Stomach (tissue), 9 donors: ENCODE results near the gene NMNAT2. TPM values are rescaled to one million over a fixed set of nuclear protein-coding genes. Genes with fewer than 3 reads are reported as not detected.

Experiments used
- DNase-seq, 2 donors: peaks; one replicate each; pipeline versions ENCODE4 v3.0.0 to v3.0.0-alpha.2; 2013 to 2019
- H3K27ac ChIP-seq, 5 donors: fragments of 200-600 bp in 4 of 5; sonication (generic) in 4 of 5; one replicate each; pipeline ENCODE4 v1.5.1; 2013 to 2019; ENCODE audit warnings: mild to moderate bottlenecking in 1 of 5, moderate library complexity in 1 of 5
- H3K27me3 ChIP-seq, 3 donors: fragments of 200-600 bp; sonication (generic); one replicate each; pipeline ENCODE4 v1.5.1; 2017 to 2019; ENCODE audit warnings: mixed run types in 1 of 3
- H3K36me3 ChIP-seq, 4 donors: fragments of 200-600 bp; sonication (generic); 1 replicate in 3 of 4; 2 replicates in 1 of 4; pipeline ENCODE4 v1.5.1; 2016 to 2019
- H3K4me1 ChIP-seq, 4 donors: fragments of 200-600 bp; sonication (generic); one replicate each; pipeline ENCODE4 v1.5.1; 2016 to 2019
- H3K4me3 ChIP-seq, 4 donors: fragments of 200-600 bp; sonication (generic) in 3 of 4; one replicate each; pipeline ENCODE4 v1.5.1; 2016 to 2019; ENCODE audit warnings: mild to moderate bottlenecking in 1 of 4
- H3K9me3 ChIP-seq, 4 donors: fragments of 200-600 bp; sonication (generic); one replicate each; pipeline ENCODE4 v1.5.1; 2016 to 2019
- CTCF ChIP-seq, 7 experiments: fragments of 450-650 bp in 4 of 7; fragments of 200-600 bp in 3 of 7; sonication (generic) in 3 of 7; IDR thresholded peaks; one replicate each; pipeline ENCODE4 v1.5.1; 2016 to 2019; ENCODE audit warnings: antibody characterized with exemption in 7 of 7, control low read depth in 2 of 7, mild to moderate bottlenecking in 1 of 7
- EP300 ChIP-seq: sonication (generic); formaldehyde crosslinking; IDR thresholded peaks from one replicate; pipeline ENCODE4 v1.6.1; 2017; ENCODE audit warnings: antibody characterized with exemption
- POLR2A ChIP-seq, 4 donors: fragments of 450-650 bp; IDR thresholded peaks; one replicate each; pipeline ENCODE4 v1.6.1; 2016; ENCODE audit warnings: antibody characterized with exemption in 4 of 4, control low read depth in 2 of 4, mild to moderate bottlenecking in 1 of 4, moderate library complexity in 1 of 4
- POLR2AphosphoS5 ChIP-seq, 3 donors: sonication (generic); formaldehyde crosslinking; IDR thresholded peaks; one replicate each; pipeline ENCODE4 v1.6.1; 2016; ENCODE audit warnings: antibody characterized with exemption in 3 of 3
- WGBS, 5 donors: extraction: QIAGEN DNeasy Blood & Tissue Kit in 3 of 5; methylation state at CpG; one replicate each; pipeline versions ENCODE4 v1.1.5 to v1.1.7; 2013 to 2018; 5-methylcytosine and 5-hydroxymethylcytosine counted together
- intact Hi-C: fragments of 100-400 bp; cut with DNase I; formaldehyde crosslinking; loops from one replicate; pipeline ENCODE4 v1.15.1; 2023; ENCODE audit warnings: low total_unique reads
- polyA plus RNA-seq, 3 donors: library from polyadenylated mRNA; stranded (reverse); fragments of 200-250 nt; gene quantifications; one replicate each; pipeline ENCODE4 v1.2.3, GENCODE V29; 2013
- total RNA-seq, 5 donors: library from RNA; depleted of rRNA; stranded (reverse); fragments of >200 nt; gene quantifications; one replicate each; pipeline versions ENCODE4 v1.1.0 to v1.2.3, GENCODE V29; 2014 to 2016
- donor health status: healthy with polysubstance abuse.
- donor health status: Bipolar disorder and iron deficiency.
- donor health status: healthy.

Gene NMNAT2
- total and polyA plus RNA-seq, 8 donors = 0.06 to 1.3 (median 0.51) TPM; not detected in 2

GRCh38 chr1:183461350-183461749, 43.2 kb upstream of the NMNAT2 start:
- DNase-seq = peak in 1 of 2 donors; percentile 63

GRCh38 chr1:183460596-183460995, 42.4 kb upstream of the NMNAT2 start:
- 41 to 63% (median 53%) methylated on average over 2 of the region's 2 CpGs for WGBS, 5 donors
- intact Hi-C loops = no loop called here
- DNase-seq = no peak
- Histone ChIP-seq H3K36me3 (no peaks in the 10 kb centered on the region), H3K4me1 (peaks cover 0 to 17% (median 5%) of the 10 kb centered on the region in 4 donors), H3K27me3 (peaks cover 0 to 17% (median 0%) of the 10 kb centered on the region in 3 donors), H3K4me3 (no peak overlapping the region), H3K27ac (no peak overlapping the region), H3K9me3 (no peaks in the 10 kb centered on the region)
- no peak for TF ChIP-seq POLR2AphosphoS5 (IDR thresholded peaks at IDR 0.05)

More at GRCh38 chr1:183461350-183461749, 43.2 kb upstream of the NMNAT2 start:
- Histone ChIP-seq H3K36me3 (no peaks in the 10 kb centered on the region), H3K4me3 (no peak overlapping the region), H3K9me3 (no peaks in the 10 kb centered on the region), H3K4me1 (peaks cover 0 to 17% (median 5%) of the 10 kb centered on the region in 4 donors), H3K27ac (no peak overlapping the region), H3K27me3 (peaks cover 0 to 17% (median 0%) of the 10 kb centered on the region in 3 donors)
- intact Hi-C loops = no loop called here
- TF ChIP-seq EP300 (no peak), POLR2AphosphoS5 (IDR thresholded peaks at IDR 0.05) (peak in 1 of 3 donors; percentile 7)
- 52 to 60% (median 58%) methylated on average over 1 of the region's 1 CpG for WGBS, 5 donors

- intact Hi-C loops = no loop called here
- 82 to 92% (median 88%) methylated on average over 3 of the region's 3 CpGs for WGBS, 5 donors
Observed at GRCh38 chr1:183457449-183457848, 39.3 kb upstream of the NMNAT2 start.

GRCh38 chr1:183456826-183457225, 38.6 kb upstream of the NMNAT2 start:
- Histone ChIP-seq H3K27ac (no peak overlapping the region), H3K4me3 (no peak overlapping the region), H3K27me3 (peaks cover 0 to 18% (median 0%) of the 10 kb centered on the region in 3 donors), H3K4me1 (peaks cover 0 to 14% (median 5%) of the 10 kb centered on the region in 4 donors), H3K9me3 (no peaks in the 10 kb centered on the region), H3K36me3 (no peaks in the 10 kb centered on the region)
- 86 to 97% (median 95%) methylated on average over 1 of the region's 1 CpG for WGBS, 5 donors
- intact Hi-C loops = no loop called here
- DNase-seq = no peak
- TF ChIP-seq POLR2AphosphoS5 (IDR thresholded peaks at IDR 0.05) (no peak), EP300 (no peak), POLR2A (IDR thresholded peaks at IDR 0.05) (no peak), CTCF (IDR thresholded peaks at IDR 0.05) (no peak)

More at GRCh38 chr1:183457449-183457848, 39.3 kb upstream of the NMNAT2 start:
- no peak overlapping the region for H3K27ac ChIP-seq
- no peaks in the 10 kb centered on the region for H3K9me3 ChIP-seq
- H3K27me3 ChIP-seq = peaks cover 0 to 18% (median 0%) of the 10 kb centered on the region in 3 donors
- TF ChIP-seq CTCF (IDR thresholded peaks at IDR 0.05) (no peak), POLR2A (IDR thresholded peaks at IDR 0.05) (no peak)
- no peak overlapping the region for H3K4me3 ChIP-seq
- no peaks in the 10 kb centered on the region for H3K36me3 ChIP-seq
- DNase-seq = no peak
- peaks cover 0 to 17% (median 5%) of the 10 kb centered on the region in 4 donors for H3K4me1 ChIP-seq

- no peak overlapping the region for H3K27ac ChIP-seq
- TF ChIP-seq POLR2A (IDR thresholded peaks at IDR 0.05) = no peak
- no peak for TF ChIP-seq POLR2AphosphoS5 (IDR thresholded peaks at IDR 0.05)
- H3K9me3 ChIP-seq = no peaks in the 10 kb centered on the region
- WGBS, 5 donors = 63 to 78% (median 75%) methylated on average over 2 of the region's 2 CpGs
- no peaks in the 10 kb centered on the region for H3K4me1 ChIP-seq
- no peaks in the 10 kb centered on the region for H3K36me3 ChIP-seq
- peaks cover 0 to 18% (median 0%) of the 10 kb centered on the region in 3 donors for H3K27me3 ChIP-seq
- no peak overlapping the region for H3K4me3 ChIP-seq
- intact Hi-C loops = no loop called here
- DNase-seq = no peak
Observed at GRCh38 chr1:183454377-183454776, 36.2 kb upstream of the NMNAT2 start.

GRCh38 chr1:183450093-183450492, 31.9 kb upstream of the NMNAT2 start:
- DNase-seq = no peak
- Histone ChIP-seq H3K36me3 (no peaks in the 10 kb centered on the region), H3K4me1 (no peaks in the 10 kb centered on the region), H3K9me3 (no peaks in the 10 kb centered on the region), H3K27me3 (peaks cover 0 to 6% (median 0%) of the 10 kb centered on the region in 3 donors), H3K4me3 (no peak overlapping the region), H3K27ac (no peak overlapping the region)
- intact Hi-C loops = no loop called here
- 16 to 34% (median 23%) methylated on average over 2 of the region's 2 CpGs for WGBS, 5 donors
- TF ChIP-seq POLR2AphosphoS5 (IDR thresholded peaks at IDR 0.05) (no peak), EP300 (no peak), CTCF (IDR thresholded peaks at IDR 0.05) (no peak), POLR2A (IDR thresholded peaks at IDR 0.05) (no peak)
